NOMO-1 treated with dmso at 0.1 percent for 144 hours (cell line): ENCODE measurements around the gene DHX29.

Experiments used
- DNase-seq: peaks from one replicate; lab custom pipeline; 2025; ENCODE audit not compliant: unreplicated experiment; lab: John Stamatoyannopoulos, UW

Gene DHX29

DNA sequence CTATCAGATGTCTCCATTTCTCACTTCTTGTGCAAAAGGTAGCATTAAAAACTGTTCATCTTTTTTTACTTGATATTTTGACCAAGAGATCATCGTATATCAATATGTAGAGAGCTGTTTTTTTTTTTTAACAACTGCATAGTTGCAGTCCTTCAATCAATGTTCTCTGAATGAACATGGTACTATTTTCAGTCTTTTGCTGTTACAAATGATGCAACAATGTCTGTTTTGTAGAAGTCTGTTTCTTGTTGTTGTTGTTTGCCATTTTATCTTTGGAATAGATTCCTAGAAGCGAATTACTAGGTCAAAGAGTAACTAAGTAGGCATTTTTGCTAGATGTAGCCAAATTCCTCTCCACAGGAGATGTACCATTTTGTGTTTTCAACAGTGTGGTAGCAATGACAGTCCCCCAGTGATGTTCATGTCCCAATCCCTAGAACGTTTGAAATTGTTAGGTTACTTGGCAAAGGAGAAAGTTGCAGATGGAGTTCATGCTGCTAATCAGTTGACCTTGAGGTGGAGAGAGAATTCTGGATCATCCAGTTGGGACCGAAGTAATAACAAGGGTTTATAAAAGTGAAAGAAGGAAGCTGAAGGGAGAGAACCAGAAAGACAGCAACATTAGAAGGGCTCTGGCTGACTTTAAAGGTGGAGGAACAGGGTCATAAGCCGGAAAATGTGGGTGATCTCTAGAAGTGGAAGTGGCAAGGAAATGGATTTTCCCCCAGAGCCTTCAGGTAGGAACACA, 6.5 kb upstream of the DHX29 start:
- no peak for DNase-seq

DNA sequence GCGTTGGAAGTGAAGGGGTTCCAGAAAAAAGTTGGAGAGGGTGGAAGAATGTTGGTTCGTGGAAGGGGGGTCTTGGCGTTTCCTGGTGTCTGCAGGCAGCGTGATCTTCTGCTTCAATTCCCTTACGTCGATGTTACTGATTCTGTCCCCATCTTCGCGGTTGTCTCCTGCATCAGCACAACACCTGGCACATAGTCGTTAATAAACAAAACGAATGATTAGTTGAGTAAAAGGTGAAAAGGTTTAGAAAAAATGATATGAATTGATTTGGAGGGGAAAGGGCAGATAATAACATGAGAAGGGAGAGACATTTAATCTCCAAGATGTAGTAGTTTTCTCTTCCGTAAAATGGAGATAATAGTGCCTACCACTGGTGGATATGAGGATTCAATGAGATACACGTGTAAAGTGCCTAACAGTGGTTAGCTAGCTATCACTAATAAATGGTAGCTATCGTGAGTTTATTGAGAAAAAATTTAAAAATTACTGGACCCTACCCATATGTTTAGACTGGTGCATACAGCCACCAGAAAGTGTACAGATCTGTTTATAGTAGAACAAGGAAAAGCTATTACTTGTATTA, 851 bp upstream of the DHX29 start:
- DNase-seq = no peak

DNA sequence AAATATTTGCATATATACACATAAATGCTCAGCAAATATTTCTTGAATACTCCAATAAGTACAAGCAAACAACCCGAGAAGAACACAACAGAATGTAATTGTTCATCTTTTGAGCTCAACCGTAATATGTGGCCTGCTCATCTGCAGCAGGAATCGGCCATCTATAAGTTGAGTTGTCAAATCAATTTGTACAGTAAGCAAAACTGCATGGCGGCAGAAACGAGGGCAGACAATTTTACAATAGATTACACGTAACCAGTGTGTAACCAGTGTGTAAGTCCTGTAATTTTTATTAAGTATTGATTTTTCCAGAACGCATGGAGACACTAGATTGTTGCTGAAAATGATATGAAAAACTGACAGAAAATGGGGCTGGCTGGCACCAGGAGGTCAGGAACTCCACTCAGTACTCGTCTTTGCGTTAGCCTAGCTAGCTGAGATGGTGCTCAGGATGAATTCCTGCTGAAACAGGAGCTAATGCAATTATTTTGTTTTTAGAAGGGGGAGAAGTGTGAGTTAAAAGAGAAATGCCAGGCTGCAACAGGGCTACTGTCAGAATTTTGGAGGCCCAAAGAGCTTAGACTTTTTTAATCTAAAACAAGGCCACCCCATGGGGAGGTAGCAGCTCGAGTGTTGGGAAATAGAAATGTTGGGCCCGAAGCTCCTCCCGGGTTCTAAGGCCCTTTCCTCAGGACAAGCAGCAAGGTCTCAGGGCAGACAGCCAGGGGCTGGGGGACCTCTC, 682 bp downstream of the DHX29 start:
- DNase-seq = no peak

DNA sequence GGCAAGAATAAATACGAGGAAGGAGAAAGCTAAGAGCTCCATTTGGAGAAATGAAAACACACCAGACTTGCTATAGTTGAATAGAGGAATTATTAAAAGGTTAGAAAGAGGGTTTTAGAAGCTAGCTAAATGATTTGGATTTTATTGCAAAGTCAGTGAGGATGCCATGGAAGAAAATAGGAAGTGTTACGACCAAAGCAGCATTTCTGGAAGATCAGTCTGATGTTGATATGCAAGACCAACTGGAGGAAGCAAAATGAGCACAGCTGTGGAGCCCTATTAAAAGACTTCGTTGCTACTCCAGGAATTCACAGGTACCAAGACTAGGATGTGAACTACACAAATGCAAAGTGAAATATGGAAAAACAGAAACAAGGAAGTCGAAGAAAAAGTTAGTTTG, 2.1 kb downstream of the DHX29 start:
- no peak for DNase-seq

DNA sequence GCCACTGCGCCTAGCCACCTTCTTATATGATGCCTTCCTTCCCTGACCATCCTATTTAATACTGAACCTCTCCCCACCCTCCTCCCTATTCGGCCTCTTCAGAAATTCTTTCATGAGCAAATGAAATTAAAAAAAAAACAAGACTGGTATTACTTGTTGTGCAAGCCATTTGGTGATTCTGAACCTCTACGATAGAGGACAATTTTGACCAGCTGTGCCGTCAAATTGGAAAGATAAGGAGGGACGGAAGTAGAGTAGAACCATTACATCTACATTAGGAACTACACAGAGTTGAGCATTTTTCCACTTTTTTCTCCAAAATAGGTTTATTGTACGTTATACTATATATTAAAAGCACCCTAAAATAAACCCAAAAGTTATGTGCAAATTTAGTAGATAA, 2.9 kb downstream of the DHX29 start:
- no peak for DNase-seq

DNA sequence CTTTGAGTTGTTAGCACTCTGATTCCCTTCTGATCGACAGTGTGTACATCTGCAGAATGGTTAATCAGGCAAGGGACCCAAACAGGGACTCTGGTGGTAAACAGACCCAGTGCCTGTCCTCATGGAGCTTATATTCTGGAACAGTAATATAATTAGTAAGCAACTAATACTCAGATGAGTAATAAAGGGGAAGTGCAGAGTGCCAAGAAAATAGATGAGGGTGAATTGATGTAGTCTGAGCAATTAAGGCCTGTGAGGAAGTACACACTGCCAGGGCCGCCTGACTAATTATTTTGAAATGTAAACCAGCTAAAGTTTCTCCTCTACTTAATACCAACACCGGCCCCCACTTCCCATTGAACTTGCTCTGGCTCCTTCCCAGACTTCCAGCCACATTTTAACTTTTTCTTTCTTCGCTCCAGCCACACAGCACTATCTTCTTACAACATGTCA, 4.2 kb downstream of the DHX29 start:
- DNase-seq = peak; percentile 70

DNA sequence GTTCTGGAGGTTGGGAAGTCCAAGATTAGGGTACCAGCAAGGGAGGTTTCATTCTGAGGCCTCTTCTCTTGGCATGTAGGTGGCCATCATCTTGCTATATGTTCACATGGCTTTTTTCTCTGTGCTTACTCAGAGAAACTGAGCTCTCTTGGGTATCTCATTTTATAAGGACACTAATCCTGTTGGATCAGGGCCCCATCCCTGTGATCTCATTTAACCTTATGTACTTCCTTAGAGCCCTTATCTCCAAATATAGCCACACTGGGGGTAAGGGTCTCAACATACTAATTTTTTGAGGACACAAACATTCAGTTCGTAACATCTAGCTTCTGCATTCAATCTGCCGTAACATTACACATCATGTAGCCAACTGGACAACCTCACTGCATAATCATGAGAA, 6.6 kb downstream of the DHX29 start:
- DNase-seq = no peak

DNA sequence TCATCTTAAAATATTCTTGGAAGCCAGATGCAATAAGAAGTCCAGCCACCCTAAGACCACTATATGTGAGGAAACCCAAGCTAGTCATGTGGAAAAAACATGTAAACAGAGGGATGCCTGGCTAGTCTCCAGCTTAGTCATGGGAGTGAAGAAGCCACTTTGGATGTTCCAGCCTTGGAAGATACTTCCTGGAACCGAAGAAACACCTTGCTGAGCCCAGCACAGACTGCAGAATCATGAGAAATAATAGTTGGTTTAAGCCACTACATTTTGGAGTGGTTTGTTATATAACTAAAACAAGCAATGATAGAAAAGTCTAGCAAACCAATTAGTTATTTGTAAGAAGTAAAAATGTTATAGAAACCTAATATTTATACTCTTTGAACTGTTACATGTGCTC, 12.6 kb downstream of the DHX29 start:
- DNase-seq = no peak

DNA sequence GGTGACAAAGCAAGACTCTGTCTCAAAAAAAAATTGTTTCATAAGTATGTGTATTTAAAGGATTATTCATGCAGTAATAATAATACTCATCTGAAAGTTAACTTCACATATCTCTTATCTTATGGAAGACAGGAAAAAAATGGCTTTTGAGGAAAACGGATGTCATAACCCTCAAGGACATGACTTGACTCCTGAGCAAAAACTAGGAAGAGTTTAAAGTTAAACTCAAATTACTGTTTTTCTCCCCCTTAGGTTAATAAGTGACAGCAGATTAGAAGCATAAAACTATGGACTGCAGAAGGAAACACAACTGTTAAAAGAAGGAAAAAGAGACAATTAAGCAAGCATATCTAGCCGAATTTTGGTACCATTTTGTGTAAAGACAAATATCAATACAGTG, 16.5 kb downstream of the DHX29 start:
- no peak for DNase-seq

DNA sequence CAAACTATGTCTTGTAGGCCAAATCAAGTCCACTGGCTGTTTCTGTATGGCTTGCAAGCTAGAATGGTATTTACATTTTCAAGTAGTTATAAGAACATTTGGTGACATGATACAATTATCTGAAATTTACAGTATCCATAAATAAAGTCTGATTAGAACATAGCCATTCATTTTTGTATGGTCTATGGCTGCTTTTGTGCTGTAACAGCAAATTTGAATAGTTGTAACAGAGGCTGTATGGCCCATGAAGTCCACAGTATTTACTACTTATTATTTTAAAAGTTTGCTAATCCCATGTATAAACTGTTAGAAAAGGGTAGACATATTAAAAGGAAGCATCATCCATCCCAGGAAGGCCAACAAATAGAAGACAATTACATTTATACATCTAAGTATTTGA, 17.7 kb downstream of the DHX29 start:
- no peak for DNase-seq

DNA sequence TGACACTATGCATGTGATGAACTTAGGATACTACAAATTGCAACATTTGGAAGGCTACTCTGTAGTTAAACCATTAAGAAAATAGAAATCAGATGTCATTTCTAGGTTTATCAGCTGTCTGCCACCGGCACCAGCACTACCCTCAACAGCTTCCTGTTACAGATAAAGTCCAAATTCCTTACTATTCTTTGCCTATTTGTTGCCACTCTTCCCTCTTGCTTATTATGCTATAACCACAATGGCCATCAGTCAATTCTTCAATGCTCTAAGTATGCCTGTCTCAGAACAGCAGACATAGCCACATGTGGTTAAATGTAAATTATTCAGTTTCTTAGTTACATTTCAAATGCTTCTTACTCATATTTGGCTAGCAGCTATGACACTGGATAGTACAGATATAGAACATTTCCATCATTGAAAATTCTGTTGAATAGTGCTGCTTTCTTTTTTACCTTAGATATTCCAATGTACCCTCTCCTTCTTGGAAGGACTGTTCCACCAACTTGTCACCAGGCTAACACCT, 21.0 kb downstream of the DHX29 start:
- DNase-seq = no peak

DNA sequence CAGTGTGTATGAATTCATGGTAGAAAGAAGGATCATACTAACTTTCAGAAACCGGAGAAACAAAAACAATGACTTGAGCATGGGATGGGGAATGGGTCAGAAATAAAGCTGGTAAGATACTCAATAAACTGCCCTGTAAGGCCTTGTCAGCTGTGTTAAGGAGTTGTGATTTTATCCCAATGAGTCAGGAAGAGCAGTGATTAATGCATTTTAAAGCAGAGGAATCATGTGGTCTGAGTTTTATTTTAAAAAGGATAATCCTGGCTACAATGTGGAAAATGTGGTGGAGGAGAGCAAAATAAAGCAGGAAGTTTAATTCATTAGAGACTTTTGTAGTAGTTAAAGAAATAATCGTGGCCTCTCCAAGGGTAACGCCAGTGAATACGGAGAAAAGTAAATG, 28.7 kb downstream of the DHX29 start:
- DNase-seq = no peak

DNA sequence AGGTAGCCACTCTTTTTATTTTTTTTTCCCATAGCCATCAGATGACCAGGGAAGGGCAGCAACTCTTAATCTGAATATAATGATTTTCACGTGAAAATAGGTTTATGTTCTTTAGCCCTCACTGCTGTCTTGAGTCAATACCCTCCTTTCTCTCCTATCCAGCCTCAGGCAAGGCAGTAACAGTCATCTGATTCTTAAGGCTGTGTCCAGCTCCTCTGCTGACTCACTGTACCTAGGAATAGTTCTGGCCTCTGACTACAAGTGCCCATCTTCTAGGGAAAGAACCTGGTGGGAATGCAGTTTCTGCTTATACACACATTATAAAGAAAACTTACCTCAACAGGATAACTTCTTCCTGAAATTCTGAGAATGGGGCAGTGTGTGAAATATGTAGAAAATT, 30.7 kb downstream of the DHX29 start:
- DNase-seq = no peak

DNA sequence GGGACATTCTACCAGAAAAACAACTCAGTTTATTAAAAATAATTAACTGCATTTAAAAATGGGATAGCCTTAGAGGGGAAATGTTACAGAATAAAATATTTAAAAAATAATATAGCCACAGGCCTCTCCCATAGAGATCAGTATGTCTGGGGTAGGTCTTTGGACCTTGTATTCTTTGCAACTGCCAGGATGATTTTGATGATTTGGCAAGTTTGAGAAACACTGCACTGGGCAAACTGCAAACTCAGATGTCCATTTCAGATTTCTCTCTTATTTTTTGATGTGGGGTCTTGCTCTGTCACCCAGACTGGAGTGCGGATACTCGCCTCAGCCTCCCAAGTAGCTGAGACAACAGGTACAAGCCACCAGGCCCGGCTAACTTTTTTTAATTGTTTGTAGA, 49.2 kb downstream of the DHX29 start:
- DNase-seq = no peak

DNA sequence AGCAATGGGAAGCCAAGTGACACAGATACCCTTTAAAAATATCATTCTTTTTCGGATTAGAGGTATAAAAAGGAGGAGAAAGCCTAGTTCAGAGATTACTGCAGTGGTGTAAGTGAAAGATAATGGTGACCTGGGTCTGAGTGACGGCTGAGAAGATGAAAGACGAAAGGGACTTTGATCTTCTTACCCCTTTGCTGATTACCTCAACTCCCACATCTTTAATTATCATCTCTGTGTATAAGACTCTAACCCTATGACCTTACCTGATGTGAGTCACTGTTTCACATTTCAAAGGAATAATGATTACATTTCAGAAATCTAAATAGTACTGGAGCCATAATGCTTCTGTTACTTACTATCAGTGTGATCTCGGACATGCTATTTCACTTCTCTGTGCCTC, 52.7 kb downstream of the DHX29 start:
- DNase-seq = no peak

DNA sequence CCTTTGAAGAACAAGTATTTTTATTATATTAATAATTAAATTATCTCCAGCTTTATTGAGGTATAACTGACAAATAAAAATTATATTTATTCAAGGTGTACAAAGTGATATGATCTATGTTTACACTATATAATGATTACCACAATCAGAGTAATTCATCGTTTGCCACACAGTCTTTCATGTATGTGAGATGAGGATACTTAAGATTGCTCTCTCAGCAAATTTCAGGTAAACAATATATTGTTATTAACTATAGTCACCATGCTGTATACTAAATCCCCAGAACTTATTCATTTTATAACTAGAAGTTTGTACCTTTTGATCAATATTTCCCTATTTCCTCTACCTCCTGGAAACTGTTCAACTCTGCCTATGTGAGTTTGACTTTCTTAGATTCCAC, 57.4 kb downstream of the DHX29 start:
- no peak for DNase-seq

DNA sequence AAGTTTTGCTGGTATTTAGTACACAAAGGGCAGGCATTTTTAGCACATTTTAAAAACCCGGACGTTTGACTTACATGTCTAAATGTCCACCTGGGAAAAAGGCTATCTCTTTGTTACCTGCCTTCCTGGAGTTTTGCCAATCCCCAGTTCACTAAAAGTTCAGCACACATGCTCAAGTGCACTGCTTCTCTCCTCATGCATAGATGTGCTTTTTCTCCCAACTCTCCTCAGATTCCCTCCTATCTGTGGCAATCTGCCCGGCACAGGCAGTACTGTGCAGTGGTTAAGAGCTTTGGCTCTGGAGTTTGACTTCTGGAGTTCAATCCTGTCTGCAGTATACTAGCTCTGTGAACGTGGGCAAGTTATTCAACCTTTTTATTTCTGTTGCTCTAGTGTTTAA, 65.7 kb downstream of the DHX29 start:
- DNase-seq = no peak

DNA sequence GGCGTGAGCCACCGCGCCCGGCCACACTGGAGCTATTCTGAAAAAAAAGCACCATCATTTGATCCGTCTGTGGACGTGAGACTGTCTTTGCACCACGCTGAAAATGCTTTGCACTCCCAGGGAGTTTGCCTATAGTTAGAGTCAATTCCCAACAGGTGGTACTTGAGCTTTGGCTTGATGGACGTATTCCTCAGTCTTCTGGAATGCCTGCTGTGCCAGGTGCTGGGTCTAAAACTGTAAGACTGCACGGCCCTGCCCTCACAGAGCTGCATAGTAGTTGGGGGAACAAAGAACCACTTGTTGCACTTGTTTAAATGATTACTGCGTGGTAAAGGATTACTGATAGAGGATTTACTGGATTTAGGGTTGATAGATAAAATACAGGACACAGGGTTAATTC, 70.7 kb downstream of the DHX29 start:
- DNase-seq = no peak

DNA sequence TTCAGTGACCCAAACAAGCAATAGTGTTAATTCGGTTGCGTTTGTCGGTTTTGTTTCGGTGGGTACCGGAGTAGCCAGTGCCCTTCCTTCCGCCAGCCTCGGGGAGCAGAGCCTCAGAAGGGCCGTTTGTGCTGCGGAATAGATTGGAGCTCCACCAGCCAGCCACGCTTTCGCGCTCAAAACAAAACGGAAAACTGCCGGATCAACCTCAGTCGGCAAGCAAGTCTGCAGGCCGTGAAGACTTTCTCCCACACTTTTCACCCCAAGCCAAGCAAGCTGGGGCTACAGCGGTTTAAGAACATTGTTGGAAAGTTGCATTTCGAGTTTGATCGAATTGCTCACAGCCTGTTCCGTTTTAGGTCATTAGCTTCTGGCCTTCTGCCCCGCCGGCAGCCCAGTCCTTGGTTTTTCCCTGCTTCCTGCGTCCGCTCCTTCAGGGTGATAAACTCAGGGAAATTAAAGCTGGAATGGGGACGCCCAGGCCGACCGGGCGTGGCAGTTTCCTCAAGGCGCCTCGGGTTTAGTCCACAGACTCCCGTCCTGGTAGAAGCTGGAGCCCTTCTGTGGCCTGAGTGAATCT, 73.3 kb downstream of the DHX29 start:
- no peak for DNase-seq

DNA sequence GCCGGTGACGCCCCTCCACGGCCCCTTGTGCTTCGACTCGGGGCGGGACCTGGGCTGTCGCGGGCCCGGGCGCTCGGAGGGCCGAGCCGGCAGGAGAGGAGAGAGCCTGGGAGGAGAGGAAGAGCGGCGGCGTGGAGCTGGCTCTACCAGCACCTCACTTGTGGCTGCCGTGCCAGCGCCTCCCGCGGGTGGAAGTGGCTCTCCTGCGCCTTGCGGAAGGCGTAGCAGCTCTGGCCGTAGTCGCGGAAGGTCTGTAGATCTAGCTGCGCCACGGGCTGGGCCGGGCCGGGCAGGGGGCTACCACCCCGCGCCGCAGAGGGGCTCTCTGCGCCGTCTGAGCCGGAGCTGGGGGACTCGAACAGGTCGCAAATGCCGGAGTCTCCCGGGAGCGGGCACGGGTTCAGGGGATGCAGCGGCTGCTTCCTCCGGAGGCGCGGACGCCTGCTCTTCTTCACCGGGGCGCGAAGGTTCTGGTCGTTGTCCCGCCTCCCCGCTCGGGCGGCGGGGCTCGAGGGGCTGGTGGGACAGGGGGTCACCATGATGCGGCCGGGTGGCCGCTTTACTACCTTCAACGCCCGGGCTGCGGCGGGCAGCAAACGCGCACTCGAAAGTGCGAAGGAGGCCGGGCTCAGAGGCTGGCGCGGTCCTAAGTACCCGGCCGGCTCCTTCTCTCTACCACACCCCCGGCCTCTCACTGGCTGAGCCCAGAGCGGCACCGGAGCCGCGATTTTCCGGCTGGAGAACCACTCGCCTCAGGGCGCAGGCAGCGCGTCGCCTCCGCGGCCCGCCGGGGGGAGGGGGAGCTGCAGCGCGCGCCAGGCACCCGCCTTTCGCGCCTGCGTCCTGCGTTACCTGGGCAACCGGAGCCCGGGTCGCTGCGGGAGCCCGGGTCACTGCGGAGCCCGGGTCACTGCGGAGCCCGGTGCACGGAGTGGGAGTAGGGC, 74.2 kb downstream of the DHX29 start, which contains the start of gene CCNO:
Gene CCNO, minus strand, starts transcription at position 624 of the 944 bp plus-strand sequence. Its CDS starts 85 bp downstream, at position 539.
- peak; percentile 53 for DNase-seq
